DMS 273 treated with DMSO at 0.1 percent for 48 hours (cell line): ENCODE results near the gene NEK3.
"Not testable (repeated sequence)": the region's sequence is repeated elsewhere in the genome, so short reads cannot be mapped to it uniquely, and the experiment has no call there.

Source experiments
- DNase-seq: peaks from one replicate; lab custom pipeline; 2025; lab: John Stamatoyannopoulos, UW

The NEK3 gene

GRCh38 chr13:52118595-52118994 lies 40.8 kb downstream of the NEK3 start:
- DNase-seq, result no peak

DNA sequence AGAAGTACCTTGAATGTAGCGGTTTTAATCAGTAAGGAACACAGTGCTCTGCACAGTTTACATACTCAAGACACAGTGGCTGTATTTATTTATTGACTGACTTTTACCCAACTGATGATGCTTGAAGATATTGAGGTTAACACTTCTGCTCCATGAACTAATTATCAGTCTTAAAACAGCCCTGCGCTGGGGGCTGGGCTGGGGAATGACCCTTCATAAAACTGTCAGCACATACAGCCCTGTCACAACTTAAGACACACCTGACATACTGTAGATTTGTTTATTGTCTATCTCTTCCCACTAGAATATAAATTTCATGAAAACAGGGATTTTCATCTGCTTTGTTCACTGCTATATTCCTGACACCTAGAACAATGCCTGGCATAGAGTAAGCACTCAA lies 41.3 kb downstream of the NEK3 start:
- DNase-seq, result no peak

DNA sequence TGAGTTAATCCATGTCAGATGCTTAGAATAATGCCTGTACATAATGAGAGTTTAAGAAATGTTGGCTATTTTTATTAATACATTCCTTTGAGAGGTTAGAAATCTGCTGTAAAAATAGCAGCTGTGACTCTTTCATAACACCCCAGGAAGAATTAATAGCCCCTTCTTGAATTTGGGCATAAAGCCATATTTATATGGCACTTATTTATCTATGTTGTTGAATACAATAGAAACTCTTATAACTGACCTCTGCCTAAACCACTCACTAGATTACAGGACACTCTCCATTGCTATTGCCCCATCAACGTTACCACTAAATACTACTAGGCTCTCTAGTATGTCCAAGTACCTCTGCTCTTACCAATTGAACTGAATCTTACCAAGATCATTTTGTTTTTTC lies 46.8 kb downstream of the NEK3 start:
- no peak for DNase-seq

DNA sequence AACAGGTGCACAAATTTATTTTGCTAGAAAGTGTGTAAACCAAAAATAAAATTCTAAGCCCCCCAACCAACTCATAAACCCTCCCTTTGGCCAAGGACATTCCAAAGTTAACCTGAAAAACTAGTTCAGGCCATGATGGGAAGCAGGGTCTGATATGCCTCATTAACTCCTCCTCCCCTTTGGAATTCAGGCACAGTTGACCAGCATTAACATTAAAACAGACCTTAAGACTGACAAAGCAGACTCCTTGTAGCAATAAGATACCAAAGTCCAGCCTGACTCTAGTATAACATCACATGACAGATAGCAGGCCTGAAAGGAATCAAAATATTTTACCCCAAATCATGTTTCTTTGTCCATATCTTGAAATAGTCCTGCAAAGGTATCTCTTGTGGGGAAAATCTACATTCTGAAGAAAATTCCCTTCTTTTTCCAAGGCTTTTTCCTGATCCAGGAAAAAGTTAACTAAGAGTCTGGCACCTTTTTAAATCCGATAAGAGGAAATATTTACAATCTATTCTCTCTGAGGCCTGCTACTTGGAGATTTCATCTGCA lies 50.2 kb downstream of the NEK3 start:
- DNase-seq, result no peak

DNA sequence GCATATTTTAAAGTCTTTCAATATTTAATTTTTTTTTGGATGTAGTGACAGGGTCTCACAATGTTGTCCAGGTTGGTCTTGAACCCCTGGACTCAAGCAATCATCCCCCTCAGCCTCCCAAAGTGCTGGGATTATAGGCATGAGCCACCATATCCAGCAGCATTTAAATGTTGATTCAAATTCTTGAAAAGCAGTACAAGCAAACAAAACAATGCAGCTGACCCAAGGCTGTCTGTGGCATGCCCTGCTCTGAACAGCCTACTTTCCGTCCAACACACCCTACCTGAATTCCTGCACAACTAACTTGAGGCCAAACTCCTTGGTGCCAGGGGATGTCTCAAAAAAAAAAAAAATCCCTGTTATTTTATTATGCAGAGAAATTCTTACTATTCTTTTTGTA lies 53.6 kb downstream of the NEK3 start:
- no peak for DNase-seq

GRCh38 chr13:52104624-52105023 lies 54.8 kb downstream of the NEK3 start:
- no peak for DNase-seq

DNA sequence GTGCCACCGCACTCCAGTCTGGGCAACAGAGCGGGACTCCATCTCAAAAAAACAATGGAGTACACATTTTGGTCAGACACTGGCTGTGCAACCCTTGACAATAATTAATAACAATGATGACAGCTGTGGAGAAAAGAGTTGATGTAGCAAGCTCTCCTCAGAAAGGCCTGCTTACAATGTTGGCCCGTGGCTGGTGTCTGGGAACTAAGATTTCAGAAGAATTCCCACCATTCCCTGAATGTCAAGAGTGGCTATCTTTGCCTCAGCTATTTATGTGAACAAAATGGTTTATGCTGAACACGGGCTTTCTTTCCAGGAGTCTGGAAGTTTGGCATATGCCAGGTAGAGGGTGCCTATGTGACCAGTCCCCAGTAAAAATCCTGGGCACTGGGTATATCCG lies 56.0 kb downstream of the NEK3 start:
- DNase-seq, result no peak

DNA sequence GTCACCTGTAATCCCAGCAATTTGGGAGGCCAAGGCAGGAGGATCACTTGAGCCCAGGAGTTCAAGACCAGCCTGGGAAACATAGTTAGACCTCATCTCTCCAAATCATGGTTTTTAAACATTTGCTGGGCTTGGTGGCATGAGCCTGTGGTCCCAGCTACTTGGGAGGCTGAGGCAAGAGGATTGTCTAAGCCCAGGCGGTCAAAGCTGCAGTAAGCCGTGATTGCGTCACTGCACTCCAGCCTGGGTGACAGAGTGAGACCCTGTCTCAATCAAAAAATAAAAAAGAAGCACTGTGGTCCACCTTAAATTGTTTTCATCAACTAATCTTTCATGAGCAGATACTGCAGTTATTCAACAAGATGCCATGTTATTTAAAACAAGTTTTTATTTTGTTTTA lies 57.0 kb downstream of the NEK3 start:
- DNase-seq, result not testable (repeated sequence)

- DNase-seq, result no peak
Observed at GRCh38 chr13:52097197-52097596, 62.2 kb downstream of the NEK3 start.

DNA sequence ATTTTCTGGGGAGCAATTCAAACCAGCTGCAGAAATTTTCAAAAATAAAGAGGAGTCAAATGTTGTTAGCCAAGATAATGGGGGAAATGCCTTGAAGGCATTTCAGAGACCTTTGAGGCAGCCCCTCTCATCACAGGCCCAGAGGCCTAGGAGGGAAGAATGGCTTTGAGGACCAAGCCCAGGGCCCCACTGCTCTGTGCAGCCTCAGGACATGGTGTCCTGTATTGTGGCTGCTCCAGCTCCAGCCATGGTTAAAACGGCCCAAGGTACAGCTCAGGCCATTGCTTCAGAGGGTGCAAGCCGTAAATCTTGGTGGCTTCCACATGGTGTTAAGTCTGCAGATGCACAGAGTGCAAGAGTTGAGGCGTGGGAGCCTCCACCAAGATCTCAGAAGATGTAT lies 62.6 kb downstream of the NEK3 start:
- no peak for DNase-seq

GRCh38 chr13:52096062-52096461 lies 63.3 kb downstream of the NEK3 start:
- DNase-seq, result no peak

GRCh38 chr13:52092087-52092486 lies 67.3 kb downstream of the NEK3 start:
- no peak for DNase-seq

- DNase-seq, result no peak
Observed at GRCh38 chr13:52091473-52091872, 67.9 kb downstream of the NEK3 start.

DNA sequence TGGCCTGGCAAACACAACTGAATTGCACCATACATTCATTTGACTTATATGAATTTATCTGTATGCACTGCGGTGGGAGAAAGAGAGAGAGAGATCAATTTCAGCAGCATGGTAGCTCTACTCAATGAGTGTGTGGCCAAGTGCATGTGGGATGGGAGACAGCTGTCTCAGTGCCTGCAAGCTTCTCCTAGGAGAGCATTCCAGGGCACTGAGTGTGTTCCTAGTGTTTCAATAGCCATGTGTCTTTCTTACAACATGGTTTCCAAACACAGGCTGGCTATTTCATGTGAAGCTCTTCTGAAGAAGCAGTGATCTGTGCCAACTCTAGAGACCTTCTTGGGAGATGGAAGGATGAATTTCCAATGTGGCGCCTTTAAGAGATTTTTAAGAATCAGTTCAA lies 74.0 kb downstream of the NEK3 start:
- no peak for DNase-seq

DNA sequence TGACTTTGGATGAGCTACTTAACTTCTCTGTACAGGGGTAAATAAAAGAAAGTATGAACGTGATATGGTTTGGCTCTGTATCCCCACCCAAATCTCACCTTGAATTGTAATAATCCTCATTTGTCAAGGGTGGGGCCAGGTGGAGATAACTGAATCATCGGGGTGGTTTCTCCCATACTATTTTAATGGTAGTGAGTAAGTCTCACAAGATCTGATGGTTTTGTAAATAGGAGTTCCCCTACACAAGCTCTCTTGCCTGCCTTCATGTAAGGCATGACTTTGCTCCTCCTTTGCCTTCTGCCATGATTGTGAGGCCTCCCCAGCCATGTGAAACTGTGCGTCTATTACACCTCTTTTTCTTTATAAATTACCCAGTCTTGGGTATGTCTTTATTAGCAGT lies 74.4 kb downstream of the NEK3 start:
- not testable (repeated sequence) for DNase-seq
